Natural killer cell (primary cell): ENCODE results near the gene FAM3B. TPM values are rescaled to one million over a fixed set of nuclear protein-coding genes. Genes with fewer than 3 reads are reported as not detected.

Experiments
- ATAC-seq, 3 donors: fragments of 150-1000 bp in 2 of 3; fragments of 200-7000 bp in 1 of 3; cut with Tn5 transposase; 1 replicate in 1 of 3; 2 replicates in 2 of 3; pipeline ENCODE4 v1.10.0; 2021; ENCODE audit warnings: mild to moderate bottlenecking in 2 of 3, moderate library complexity in 2 of 3
- DNase-seq, 2 donors: peaks; one replicate each; pipeline versions ENCODE4 v3.0.0 to v3.0.0-alpha.2; 2013 to 2021; ENCODE audit warnings: mixed read lengths in 1 of 2
- H3K27ac ChIP-seq: one replicate; pipeline ENCODE4 v1.5.1; 2013; ENCODE audit warnings: mild to moderate bottlenecking, low read length
- H3K27me3 ChIP-seq: one replicate; pipeline ENCODE4 v1.6.1; 2013; ENCODE audit warnings: low read length; ENCODE audit not compliant: control insufficient read depth, insufficient read depth
- H3K36me3 ChIP-seq: one replicate; pipeline ENCODE4 v1.6.1; 2013; ENCODE audit warnings: low read length; ENCODE audit not compliant: control insufficient read depth, insufficient read depth
- H3K4me1 ChIP-seq: one replicate; pipeline ENCODE4 v1.6.1; 2013; ENCODE audit warnings: low read length; ENCODE audit not compliant: control insufficient read depth, insufficient read depth
- H3K4me3 ChIP-seq: one replicate; pipeline ENCODE4 v1.5.1; 2013; ENCODE audit warnings: low read length
- H3K9me3 ChIP-seq: one replicate; pipeline ENCODE4 v1.6.1; 2013; ENCODE audit warnings: low read length; ENCODE audit not compliant: control insufficient read depth, insufficient read depth
- H3K27ac Mint-ChIP-seq, 2 donors: one replicate each; pipeline ENCODE4 v1.8.0; 2022; ENCODE audit warnings: mild to moderate bottlenecking in 2 of 2, mixed read lengths in 2 of 2, moderate library complexity in 1 of 2
- H3K27me3 Mint-ChIP-seq, 2 donors: one replicate each; pipeline ENCODE4 v1.8.0; 2022; ENCODE audit warnings: low read depth in 2 of 2, mixed read lengths in 2 of 2
- H3K36me3 Mint-ChIP-seq: one replicate; pipeline ENCODE4 v1.8.0; 2022; ENCODE audit warnings: mixed read lengths
- H3K4me1 Mint-ChIP-seq, 2 donors: one replicate each; pipeline ENCODE4 v1.8.0; 2022; ENCODE audit warnings: mixed read lengths in 2 of 2
- H3K4me3 Mint-ChIP-seq: one replicate; pipeline ENCODE4 v1.8.0; 2022; ENCODE audit warnings: mild to moderate bottlenecking, moderate library complexity, mixed read lengths
- H3K9me3 Mint-ChIP-seq, 2 donors: one replicate each; pipeline ENCODE4 v1.8.0; 2022; ENCODE audit warnings: mixed read lengths in 2 of 2
- CTCF ChIP-seq: fragments of 200-600 bp; IDR thresholded peaks from one replicate; pipeline ENCODE4 v1.8.0; 2022; ENCODE audit warnings: antibody characterized with exemption
- WGBS: methylation state at CpG from one replicate; pipeline ENCODE4 v1.1.7; 2013; ENCODE audit warnings: missing lambda C conversion rate; ENCODE audit not compliant: insufficient coverage; 5-methylcytosine and 5-hydroxymethylcytosine counted together
- intact Hi-C: fragments of 100-400 bp; cut with micrococcal nuclease; formaldehyde crosslinking; loops from one replicate; pipeline ENCODE4 v1.14.2; 2022
- total RNA-seq, 4 donors: library from RNA; stranded (reverse); fragments of 120-200 nt in 1 of 4; gene quantifications; one replicate each; pipeline versions ENCODE4 v1.2.3 to v1.2.4, GENCODE V29; 2013 to 2022

FAM3B gene
- total RNA-seq, 3 donors from 2014 or later (not counting 1 experiment from before 2014, with no cell fraction given), result 0.48 TPM; not detected in 2

- ATAC-seq (no peak), DNase-seq (no peak)
- Histone ChIP-seq H3K4me1 (no peaks in the 10 kb centered on the region), H3K36me3 (no peaks in the 10 kb centered on the region), H3K9me3 (no peaks in the 10 kb centered on the region), H3K27ac (no peak overlapping the region), H3K27me3 (no peaks in the 10 kb centered on the region), H3K4me3 (no peak overlapping the region)
- no peaks in the 10 kb centered on the region for H3K9me3 Mint-ChIP-seq
- intact Hi-C loops, result no loop called here
- H3K27ac Mint-ChIP-seq, result no peak overlapping the region
- no peaks in the 10 kb centered on the region for H3K4me1 Mint-ChIP-seq
- WGBS, result 89% methylated on average over 16 of the region's 16 CpGs
- H3K4me3 Mint-ChIP-seq, result no peak overlapping the region
- H3K27me3 Mint-ChIP-seq, result peaks cover 17 to 29% of the 10 kb centered on the region in 2 donors
- no peak for TF ChIP-seq CTCF
- no peaks in the 10 kb centered on the region for H3K36me3 Mint-ChIP-seq
These were observed 34.0 kb downstream of the FAM3B start for GRCh38 chr21:41350436-41351155.

- H3K9me3 ChIP-seq, result no peaks in the 10 kb centered on the region
- ATAC-seq (no peak), DNase-seq (no peak)
- Mint-ChIP-seq H3K4me1 (peaks cover 11 to 15% of the 10 kb centered on the region in 2 donors), H3K36me3 (no peaks in the 10 kb centered on the region), H3K27ac (no peak overlapping the region), H3K27me3 (peaks cover 5 to 11% of the 10 kb centered on the region in 2 donors), H3K4me3 (no peak overlapping the region), H3K9me3 (no peaks in the 10 kb centered on the region)
- H3K4me3 ChIP-seq, result no peak overlapping the region
- WGBS, result 93% methylated on average over 8 of the region's 8 CpGs
- no peak overlapping the region for H3K27ac ChIP-seq
- H3K4me1 ChIP-seq, result peaks cover 16% of the 10 kb centered on the region
- no peak for TF ChIP-seq CTCF
- intact Hi-C loops, result no loop called here
- no peaks in the 10 kb centered on the region for H3K36me3 ChIP-seq
- no peaks in the 10 kb centered on the region for H3K27me3 ChIP-seq
These were observed 40.9 kb downstream of the FAM3B start for GRCh38 chr21:41357546-41357945.

DNA sequence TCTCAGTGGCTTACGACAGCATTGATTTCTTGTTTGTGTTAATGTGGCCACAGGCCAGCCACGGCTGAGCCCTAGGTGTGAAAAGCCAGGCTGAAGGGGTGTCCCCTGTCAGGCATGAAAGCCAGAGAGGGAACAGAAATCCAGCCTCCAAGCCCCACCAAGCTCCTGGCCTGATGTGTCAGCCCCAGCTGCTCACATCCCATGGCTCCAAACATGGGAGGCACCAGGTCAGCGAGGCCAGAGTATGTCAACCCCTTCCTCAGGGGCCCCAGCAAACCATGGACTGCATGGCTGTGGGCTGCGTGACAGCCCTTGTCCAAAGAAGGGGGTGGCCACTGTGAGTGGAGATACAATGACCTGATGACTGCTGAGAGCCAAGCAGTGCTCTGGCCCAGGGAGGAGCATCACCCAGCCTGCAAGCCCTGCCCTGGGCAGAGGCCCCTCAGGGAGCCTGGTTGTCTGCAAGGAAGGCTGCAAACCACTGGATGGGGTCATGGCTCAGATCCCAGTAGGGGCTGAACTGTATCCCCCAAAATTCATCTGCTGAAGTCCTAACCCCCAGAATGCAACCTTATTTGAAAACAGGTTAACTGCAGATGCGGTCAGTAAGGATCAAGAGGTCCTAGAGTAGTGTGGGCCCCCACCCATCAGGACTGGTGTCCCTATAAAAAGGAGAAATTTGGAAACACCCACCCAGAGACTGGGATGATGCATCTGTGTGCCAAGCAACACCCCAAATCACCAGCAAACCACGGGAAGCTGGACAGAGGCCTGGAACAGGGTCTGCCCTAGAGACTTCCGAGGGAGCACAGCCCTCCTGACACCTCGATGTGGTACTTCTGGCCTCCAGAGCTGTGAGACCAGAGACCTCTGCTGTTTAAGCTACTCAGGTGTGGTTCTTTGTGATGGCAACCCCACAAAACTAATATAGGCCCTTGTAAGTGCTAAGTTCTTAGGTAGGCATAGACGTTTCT is 41.9 kb downstream of the FAM3B start:
- intact Hi-C loops, result no loop called here
- 80% methylated on average over 9 of the region's 9 CpGs for WGBS

More for the DNA sequence above, 41.9 kb downstream of the FAM3B start:
- no peak for TF ChIP-seq CTCF
- Mint-ChIP-seq H3K4me1 (peaks cover 19 to 24% of the 10 kb centered on the region in 2 donors), H3K9me3 (no peaks in the 10 kb centered on the region), H3K4me3 (no peak overlapping the region), H3K27me3 (peaks cover 2 to 5% of the 10 kb centered on the region in 2 donors), H3K36me3 (no peaks in the 10 kb centered on the region), H3K27ac (no peak overlapping the region)
- no peak overlapping the region for H3K27ac ChIP-seq
- H3K4me1 ChIP-seq, result peaks cover 25% of the 10 kb centered on the region
- no peaks in the 10 kb centered on the region for H3K9me3 ChIP-seq
- DNase-seq (no peak), ATAC-seq (no peak)
- H3K4me3 ChIP-seq, result no peak overlapping the region
- no peaks in the 10 kb centered on the region for H3K27me3 ChIP-seq
- H3K36me3 ChIP-seq, result no peaks in the 10 kb centered on the region
